Stromal cell of bone marrow (primary cell): ENCODE results near the gene AKR1C3.
"Not testable (repeated sequence)": the region's sequence is repeated elsewhere in the genome, so short reads cannot be mapped to it uniquely, and the experiment has no call there.

Experiments
- DNase-seq: peaks from one replicate; pipeline ENCODE4 v3.0.0-alpha.2; 2012; ENCODE audit warnings: low read depth

The AKR1C3 gene

DNA sequence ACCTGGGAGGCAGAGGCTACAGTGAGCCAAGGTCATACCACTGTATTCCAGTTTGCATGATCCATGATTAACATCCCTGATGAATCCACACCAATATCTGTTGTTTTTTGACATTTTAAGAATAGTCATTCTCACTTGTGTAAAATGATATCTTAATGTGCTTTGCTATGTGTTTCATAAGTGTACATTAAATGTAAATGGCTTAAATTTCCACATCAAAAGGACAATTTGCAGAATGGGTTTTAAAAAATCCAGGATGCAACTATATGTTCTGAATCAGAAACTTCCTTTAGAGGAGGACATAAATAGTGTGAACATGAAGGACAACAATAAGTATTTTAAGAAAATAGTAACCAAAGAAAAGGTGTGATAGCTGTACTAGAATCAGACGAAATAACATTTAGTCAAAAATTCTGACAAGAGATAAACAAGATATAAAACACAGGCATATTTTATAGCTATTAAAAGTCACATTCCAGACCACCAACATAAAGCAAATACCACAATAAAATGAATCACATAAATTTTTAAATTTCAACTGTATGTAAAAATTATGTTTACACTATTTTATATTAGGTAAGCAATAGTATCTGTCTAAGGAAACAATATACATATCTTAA lies 42.4 kb downstream of the AKR1C3 start:
- no peak for DNase-seq

DNA sequence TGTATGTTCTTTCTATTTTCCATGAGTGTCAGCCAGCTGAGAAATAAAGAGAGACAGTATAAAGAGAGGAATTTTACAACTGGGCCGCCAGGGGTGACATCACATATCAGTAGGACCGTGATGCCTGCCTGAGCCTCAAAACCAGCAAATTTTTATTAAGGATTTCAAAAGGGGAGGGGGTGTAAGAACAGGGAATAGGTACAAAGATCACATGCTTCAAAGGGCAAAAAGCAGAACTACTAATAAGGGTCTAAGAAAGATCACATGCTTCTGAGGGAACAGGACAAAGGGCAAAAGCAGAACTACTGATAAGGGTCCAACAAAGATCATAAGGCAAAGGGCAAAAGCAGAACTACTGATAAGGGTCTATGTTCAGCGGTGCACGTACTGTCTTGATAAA lies 43.5 kb downstream of the AKR1C3 start:
- not testable (repeated sequence) for DNase-seq

DNA sequence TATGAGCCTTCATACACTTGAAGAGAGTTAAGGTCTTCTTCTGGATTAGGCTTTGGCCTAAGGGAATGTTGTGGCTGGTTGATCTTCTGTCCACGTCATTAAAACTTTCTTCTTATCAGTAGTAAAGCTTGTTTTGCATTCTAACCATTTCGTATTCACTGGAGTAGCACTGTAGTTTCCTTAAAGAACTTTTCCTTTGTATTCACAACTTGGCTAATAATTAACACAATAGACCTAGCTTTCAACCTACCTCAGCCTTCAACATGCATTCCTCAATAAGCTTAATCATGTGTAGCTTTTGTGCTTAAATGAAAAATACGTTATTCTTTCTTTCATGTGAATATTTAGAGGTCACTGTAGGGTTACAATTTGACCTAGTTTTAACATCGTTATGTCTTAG lies 48.0 kb downstream of the AKR1C3 start:
- no peak for DNase-seq

DNA sequence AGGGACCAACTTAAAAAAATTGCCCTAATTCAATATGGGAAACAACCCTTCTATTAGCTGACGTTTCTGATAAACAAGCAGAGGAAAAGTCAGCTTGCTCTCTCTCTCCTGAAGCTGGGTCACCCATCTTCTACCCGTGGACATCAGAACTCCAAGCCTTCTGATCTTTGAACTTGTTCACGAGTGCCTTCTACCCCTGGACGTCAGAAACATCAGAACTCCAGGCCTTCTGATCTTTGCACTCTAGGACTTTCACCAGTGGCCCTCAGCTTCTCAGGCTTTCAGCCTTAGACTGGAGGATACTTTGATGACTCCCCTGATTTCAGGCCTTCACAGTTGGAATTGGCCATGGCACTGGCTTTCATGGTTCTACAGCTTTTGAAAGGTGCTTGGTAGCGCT lies 48.9 kb downstream of the AKR1C3 start:
- DNase-seq: no peak

DNA sequence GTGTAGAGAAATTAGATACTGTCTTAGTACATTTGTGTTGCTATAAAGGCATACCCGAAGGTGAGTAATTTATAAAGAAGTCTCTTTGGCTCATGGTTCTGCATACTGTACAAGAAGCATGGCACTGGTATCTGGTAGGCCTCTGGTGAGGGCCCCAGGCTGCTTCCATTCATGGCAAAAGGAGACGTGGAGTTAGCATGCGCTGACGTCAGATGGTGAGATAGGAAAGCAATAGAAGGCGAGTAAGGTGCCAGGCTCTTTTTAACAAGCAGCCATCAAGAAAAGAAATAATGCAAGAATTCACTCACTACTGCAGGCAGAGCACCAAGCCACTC lies 52.7 kb downstream of the AKR1C3 start:
- DNase-seq: no peak

DNA sequence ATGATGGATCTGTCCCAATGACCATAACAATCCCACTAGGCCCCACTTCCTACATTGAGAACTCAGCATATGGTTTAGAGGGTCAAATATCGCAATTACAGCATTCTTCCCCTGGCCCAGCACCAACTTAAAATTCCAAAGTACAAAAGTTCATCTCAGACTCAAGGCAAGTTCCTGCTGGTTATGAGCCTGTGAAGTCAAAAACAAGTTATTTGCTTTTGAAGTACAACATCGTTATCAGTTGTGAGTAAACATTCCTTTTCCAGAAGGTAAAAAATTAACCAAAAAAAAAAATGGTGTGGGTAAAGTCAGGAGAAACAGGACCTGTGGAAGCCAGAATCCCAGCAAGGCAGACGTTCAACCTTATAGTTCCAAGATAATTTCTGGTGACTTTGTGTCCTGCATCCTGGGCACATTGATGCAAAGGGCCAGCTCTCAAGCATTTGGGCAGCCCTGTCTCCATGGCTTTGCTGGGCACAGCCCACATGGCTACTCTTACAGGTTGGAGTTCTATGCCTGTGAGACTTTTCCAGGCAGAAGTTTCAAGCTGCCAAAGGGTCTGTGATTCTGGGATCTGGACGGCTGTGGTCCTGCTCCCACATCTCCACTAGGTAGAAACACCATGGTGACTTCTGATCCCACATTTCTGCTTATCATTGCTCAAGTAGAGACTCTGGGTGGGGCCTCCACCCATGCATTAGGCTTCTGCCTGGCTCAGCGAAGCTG lies 53.2 kb downstream of the AKR1C3 start:
- no peak for DNase-seq

DNA sequence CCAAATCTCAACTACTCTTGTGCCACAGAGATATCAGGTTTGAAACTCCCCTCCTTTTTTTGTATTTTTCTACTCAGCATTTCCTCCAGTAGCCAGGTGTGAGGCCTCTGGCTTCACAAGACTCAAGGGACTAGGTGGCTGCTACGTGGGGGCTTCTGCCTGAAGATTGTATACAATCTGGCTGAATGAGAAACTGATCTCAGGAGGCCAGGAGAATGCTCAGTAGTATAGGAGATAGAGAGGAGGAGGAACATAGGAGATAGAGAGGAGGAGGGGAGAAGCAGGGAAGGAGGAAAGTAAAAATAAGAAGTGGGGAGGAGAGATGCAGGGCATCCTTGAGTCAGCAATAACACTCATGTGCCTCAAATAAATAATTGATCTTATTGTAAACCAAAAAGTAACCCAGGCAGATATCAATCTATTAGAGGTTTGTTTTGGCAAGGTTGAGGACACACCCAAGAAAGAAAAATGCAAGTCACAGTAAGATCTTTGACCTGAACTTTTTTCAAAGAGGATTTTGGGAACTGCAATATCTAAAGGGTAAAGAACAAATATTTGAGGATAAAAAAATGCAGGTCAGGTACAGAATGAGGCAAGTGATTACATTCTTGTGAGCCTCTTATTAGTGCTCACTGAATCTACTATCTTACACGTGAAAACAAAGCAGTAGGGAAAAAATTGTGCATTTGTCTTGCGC lies 53.9 kb downstream of the AKR1C3 start:
- DNase-seq: no peak

DNA sequence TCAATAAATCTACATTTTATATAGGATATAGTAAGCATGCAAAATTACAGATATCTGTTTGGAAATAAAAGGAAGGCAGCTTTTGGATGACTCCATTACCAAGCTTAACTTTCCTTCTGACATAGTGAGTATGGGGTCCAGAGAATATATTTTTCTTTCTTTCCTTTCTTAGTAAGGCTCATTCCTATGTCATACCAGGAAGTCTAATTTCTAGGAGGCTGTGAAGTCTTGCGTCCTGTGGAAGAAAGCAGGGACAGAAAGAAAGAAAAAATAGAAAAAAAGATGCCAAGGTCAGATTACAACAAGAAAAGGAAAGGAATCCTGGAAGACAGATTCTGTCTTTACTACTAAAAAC lies 54.4 kb downstream of the AKR1C3 start:
- DNase-seq: no peak

DNA sequence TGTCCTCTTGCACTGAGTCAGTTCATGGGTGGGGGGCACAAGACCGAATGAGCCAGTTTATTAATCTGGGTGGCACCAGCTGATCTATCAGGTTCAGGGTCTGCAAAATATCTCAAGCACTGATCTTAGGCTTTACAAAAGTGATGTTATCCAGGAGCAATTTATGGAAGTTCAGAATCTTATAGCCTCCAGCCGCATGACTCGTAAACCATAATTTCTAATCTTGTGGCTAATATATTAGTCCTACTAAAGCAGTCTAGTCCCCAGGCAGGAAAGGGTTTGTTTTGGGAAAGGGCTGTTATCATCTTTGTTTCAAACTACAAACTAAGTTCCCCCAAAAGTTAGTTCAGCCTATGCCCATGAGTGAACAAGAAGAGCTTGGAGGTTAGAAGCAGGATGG lies 56.9 kb downstream of the AKR1C3 start:
- no peak for DNase-seq

DNA sequence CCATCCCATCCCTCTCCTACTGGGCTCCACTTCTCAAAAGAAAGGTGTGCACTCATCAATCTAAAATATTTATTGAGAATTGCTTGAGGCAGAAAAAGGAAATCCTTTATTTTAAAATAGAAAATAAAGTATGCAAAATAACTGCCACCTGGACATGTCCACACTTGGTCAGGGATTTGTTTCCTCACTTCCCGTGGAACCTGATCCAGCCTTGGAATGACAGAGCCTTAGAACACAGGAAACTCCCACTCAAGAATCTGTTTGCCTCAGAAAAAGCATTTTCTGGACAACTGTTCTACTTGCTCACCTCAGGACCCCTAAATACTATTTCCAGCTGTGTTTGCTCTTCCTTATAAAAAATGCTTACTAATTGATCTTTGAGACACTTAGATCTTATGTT lies 61.7 kb downstream of the AKR1C3 start:
- no peak for DNase-seq
